GM18505 (cell line): Measurements from ENCODE around the gene DDIT4.
"Not testable (repeated sequence)": the region's sequence is repeated elsewhere in the genome, so short reads cannot be mapped to it uniquely, and the experiment has no call there.

Experiments used
- ATAC-seq: cut with Tn5 transposase; IDR thresholded peaks from one replicate; pipeline ENCODE4 v1.9.1; 2021; ENCODE audit not compliant: unreplicated experiment
- POLR2A ChIP-seq: IDR thresholded peaks from 4 replicates; pipeline ENCODE4 v1.6.1; 2011; ENCODE audit warnings: borderline replicate concordance; ENCODE audit not compliant: insufficient read depth, insufficient read length; ENCODE audit errors: extremely low read depth

The DDIT4 gene

DNA sequence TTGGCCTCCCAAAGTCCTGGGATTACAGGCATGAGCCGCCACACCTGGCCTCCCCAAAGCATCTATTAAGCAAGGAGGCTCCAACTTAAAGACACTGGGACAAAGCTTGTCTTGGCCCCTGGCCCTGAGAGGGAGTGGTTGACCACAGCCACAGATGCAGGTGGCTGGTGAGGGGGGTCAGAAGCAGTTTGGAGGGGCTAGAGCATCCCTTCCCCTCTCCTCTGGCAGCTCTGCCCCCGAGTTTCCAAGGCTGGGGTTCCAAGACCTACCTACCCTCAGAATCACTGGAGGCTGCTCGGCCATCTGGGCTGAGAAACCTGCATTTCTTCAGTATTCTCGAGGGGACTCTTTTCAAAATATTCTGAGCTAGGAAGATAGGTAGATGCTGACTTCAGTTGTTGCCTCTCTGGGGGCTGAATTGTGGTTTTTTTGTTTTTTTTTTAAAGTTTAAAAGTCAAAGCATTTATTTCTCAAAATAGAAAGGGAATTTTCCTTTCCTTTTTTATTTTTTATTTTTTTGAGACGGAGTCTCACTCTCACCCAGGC is 32.6 kb downstream of the DDIT4 start:
- TF ChIP-seq POLR2A: no peak
- ATAC-seq: no peak

DNA sequence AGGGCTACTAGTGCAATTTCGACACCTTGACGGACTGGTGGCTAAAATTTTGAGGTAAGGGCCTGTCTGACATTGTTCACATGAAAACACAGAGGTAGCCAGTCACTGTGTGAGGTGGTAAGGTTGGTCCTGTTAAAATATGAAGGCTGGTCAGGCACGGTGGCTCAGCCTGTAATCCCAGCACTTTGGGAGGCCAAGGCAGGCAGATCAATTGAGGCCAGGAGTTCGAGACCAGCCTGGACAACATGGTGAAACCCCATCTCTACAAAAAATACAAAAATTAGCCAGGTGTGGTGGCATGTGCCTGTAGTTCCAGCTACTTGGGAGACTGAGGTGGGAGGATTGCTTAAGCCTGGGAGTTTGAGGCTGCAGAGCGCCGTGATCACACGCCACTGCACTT is 34.0 kb downstream of the DDIT4 start:
- ATAC-seq: not testable (repeated sequence)

- no peak for TF ChIP-seq POLR2A
- ATAC-seq: no peak
These were observed 34.7 kb downstream of the DDIT4 start for GRCh38 chr10:72308320-72308987.

GRCh38 chr10:72309290-72310240 is 35.8 kb downstream of the DDIT4 start:
- ATAC-seq: no peak

DNA sequence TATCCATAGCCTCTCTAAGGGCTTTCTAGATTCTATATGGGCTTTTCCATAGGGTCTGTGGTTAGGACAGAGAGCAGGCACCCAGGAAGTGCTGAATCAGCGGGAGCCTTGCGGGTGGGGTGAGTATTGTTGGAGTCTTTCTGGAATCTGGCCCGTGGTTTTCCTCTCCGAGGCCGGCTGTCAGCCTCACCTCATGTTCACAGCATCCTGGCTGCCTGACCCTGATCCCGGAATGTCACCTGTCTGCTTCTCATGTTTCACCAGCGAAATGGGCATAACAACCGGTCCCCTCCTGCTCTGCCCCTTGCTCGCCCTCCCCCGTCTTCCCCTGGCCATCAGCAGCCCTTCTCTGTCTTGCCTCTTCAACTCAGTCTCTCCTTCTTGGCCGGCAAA is 36.5 kb downstream of the DDIT4 start:
- ATAC-seq: no peak
- TF ChIP-seq POLR2A: no peak

More at GRCh38 chr10:72309290-72310240, 35.8 kb downstream of the DDIT4 start:
- no peak for TF ChIP-seq POLR2A

GRCh38 chr10:72310636-72311035 is 36.9 kb downstream of the DDIT4 start:
- ATAC-seq: no peak
- no peak for TF ChIP-seq POLR2A

GRCh38 chr10:72311667-72312066 is 37.9 kb downstream of the DDIT4 start:
- ATAC-seq: no peak
- no peak for TF ChIP-seq POLR2A

GRCh38 chr10:72312865-72313391 is 39.2 kb downstream of the DDIT4 start:
- no peak for TF ChIP-seq POLR2A
- no peak for ATAC-seq

GRCh38 chr10:72314263-72314662 is 40.5 kb downstream of the DDIT4 start:
- ATAC-seq: no peak
- TF ChIP-seq POLR2A: no peak

- ATAC-seq: no peak
- TF ChIP-seq POLR2A: no peak
These were observed 41.3 kb downstream of the DDIT4 start for GRCh38 chr10:72315054-72315453.

DNA sequence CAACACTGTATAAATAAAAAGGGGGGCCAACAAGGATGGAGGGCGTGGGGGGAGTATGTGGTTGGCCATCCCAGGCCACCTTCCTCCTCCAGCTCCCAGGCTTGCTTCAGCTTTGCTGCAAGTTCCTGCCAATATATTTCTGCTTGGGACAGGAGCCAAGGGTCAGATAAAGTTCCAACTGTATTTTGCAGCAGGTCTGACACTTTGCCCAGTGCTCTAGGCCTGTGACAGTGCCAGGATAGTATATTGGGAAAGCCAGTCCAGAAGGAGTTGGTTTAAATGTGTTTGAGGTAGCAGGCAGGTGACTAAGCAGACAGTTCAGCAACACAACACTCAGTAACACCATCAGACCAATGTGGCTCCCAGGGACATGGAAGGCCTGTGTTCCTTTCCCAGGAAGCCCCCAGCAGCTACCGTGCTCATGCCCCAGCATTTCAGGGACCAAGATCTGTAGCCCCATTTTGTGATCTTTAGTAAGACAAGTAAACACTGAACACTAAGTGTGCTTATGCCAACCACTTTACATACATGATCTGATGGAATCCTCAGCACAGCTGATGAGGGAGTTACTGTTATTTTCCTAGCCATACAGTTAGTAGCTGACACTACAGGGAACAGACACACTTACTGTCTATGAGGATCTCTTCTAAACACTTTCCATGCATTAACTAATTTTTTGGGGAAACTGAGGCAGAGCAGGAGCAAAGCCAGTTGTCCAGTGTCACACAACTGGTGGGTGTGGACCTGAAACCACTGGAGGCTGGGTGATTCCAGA is 42.1 kb downstream of the DDIT4 start:
- no peak for ATAC-seq
- TF ChIP-seq POLR2A: no peak

DNA sequence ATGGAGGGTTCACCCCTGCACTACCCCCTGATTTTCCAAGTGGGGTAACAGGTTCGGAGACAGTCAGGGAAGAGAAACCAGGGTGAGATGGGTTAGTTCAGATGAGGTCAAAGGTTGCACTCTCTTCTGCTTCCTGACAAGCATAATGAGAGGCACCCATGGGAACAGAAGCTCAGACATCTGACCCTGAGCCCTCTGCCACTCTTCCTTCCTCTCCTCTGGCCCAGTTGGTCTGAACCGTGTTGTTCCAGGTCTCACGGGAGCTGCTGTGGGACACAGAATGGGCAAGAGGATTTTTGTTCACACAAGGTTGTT is 42.6 kb downstream of the DDIT4 start:
- no peak for ATAC-seq
- TF ChIP-seq POLR2A: no peak

DNA sequence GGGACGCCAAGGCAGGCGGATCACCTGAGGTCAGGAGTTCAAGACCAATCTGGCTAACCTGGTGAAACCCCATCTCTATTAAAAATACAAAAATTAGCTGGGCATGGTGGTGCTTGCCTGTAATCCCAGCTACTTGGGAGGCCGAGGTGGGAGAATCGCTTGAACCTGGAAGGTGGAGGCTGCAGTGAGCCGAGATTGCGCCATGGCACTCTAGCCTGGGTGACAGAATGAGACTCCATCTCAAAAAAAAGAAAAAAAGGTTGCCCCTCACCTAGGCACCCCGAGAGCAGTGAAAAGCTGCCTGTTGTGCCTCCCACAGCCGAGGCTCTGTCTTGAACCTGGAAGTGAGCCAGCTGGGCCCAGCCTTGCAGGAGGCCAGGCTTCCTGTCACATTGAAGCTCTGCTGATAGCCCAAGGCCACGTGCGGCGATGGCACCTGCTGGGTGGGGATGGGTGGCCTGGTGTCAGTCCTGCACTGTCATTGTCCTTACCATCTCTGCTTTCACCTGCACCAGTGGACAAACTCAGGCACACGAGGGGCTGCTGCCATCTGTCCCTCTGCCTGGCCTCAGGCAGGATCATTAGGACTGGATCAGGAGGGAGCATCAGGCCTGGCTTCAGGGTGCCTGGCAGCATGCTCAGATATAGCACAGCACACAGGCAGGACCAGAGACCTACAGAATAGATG is 43.2 kb downstream of the DDIT4 start:
- no peak for ATAC-seq
- TF ChIP-seq POLR2A: no peak
